Osteoblast (primary cell): ENCODE results near the gene TMEM212. TPM values are rescaled to one million over a fixed set of nuclear protein-coding genes. Genes with fewer than 3 reads are reported as not detected.

ENCODE experiments used
- DNase-seq: peaks from one replicate; pipeline ENCODE4 v3.0.0; 2011; ENCODE audit warnings: low spot score, mixed read lengths; ENCODE audit not compliant: insufficient read length; ENCODE audit errors: missing footprints
- H2AFZ ChIP-seq: 2 replicates; pipeline ENCODE4 v1.6.0; 2011; ENCODE audit warnings: mild to moderate bottlenecking, low read length
- H3K27ac ChIP-seq: 2 replicates; pipeline ENCODE4 v1.5.1; 2011; ENCODE audit warnings: mild to moderate bottlenecking, low read depth, low read length, moderate library complexity
- H3K27me3 ChIP-seq: 2 replicates; pipeline ENCODE4 v1.6.0; 2012; ENCODE audit warnings: mild to moderate bottlenecking, control low read depth, inconsistent platforms, low read length, moderate library complexity; ENCODE audit not compliant: insufficient read depth
- H3K36me3 ChIP-seq: 2 replicates; pipeline ENCODE4 v1.5.1; 2011; ENCODE audit warnings: mild to moderate bottlenecking, low read length, control low read depth, moderate library complexity; ENCODE audit not compliant: insufficient read depth
- H3K4me1 ChIP-seq: 2 replicates; pipeline ENCODE4 v1.5.1; 2011; ENCODE audit warnings: mild to moderate bottlenecking, low read length, control low read depth, moderate library complexity; ENCODE audit not compliant: insufficient read depth
- H3K4me2 ChIP-seq: 2 replicates; pipeline ENCODE4 v1.6.0; 2011; ENCODE audit warnings: mild to moderate bottlenecking, low read length; ENCODE audit not compliant: insufficient read depth
- H3K4me3 ChIP-seq: fragments of 200-600 bp; sonication (generic); 3 replicates; pipeline ENCODE4 v1.5.1; 2012; ENCODE audit warnings: mild to moderate bottlenecking, low read length, inconsistent platforms; ENCODE audit not compliant: insufficient read depth
- H3K79me2 ChIP-seq: 2 replicates; pipeline ENCODE4 v1.6.0; 2012; ENCODE audit warnings: mild to moderate bottlenecking, low read length, control low read depth, inconsistent platforms; ENCODE audit not compliant: insufficient read depth
- H3K9me3 ChIP-seq: 2 replicates; pipeline ENCODE4 v1.5.1; 2011; ENCODE audit warnings: low read depth, low read length, control low read depth
- H4K20me1 ChIP-seq: 2 replicates; pipeline ENCODE4 v1.6.0; 2012; ENCODE audit warnings: mild to moderate bottlenecking, low read length, control low read depth; ENCODE audit not compliant: insufficient read depth
- CTCF ChIP-seq: IDR thresholded peaks from 2 replicates; pipeline ENCODE4 v1.5.1; 2011; ENCODE audit warnings: mild to moderate bottlenecking, low read depth, low read length, moderate library complexity; ENCODE audit errors: extremely low read depth
- total RNA-seq: library from RNA; depleted of rRNA; stranded (reverse); fragments of >200 nt; gene quantifications from 2 replicates; pipeline ENCODE4 v1.2.3, GENCODE V29; 2012

TMEM212 gene
- total RNA-seq, 1 donor: not detected

- H3K36me3 ChIP-seq: no peaks in the 10 kb centered on the region
- H2AFZ ChIP-seq: no peak overlapping the region
- no peak overlapping the region for H3K4me3 ChIP-seq
- H3K4me1 ChIP-seq: peaks cover 50% of the 10 kb centered on the region
- DNase-seq: no peak
- H4K20me1 ChIP-seq: no peaks in the 10 kb centered on the region
- peak overlapping the region; percentile 74 for H3K27ac ChIP-seq
- H3K27me3 ChIP-seq: no peaks in the 10 kb centered on the region
- no peaks in the 10 kb centered on the region for H3K9me3 ChIP-seq
- peak overlapping the region; percentile 23 for H3K4me2 ChIP-seq
- no peak for TF ChIP-seq CTCF
- no peaks in the 10 kb centered on the region for H3K79me2 ChIP-seq
Observed at GRCh38 chr3:171831936-171832335, 11.2 kb upstream of the TMEM212 start.

GRCh38 chr3:171832989-171833388 lies 10.2 kb upstream of the TMEM212 start:
- H3K4me1 ChIP-seq: peaks cover 58% of the 10 kb centered on the region
- no peaks in the 10 kb centered on the region for H3K79me2 ChIP-seq
- no peaks in the 10 kb centered on the region for H3K27me3 ChIP-seq
- H4K20me1 ChIP-seq: no peaks in the 10 kb centered on the region
- H2AFZ ChIP-seq: peak overlapping the region; percentile 11
- no peak for DNase-seq
- H3K27ac ChIP-seq: peak overlapping the region; percentile 74
- no peaks in the 10 kb centered on the region for H3K9me3 ChIP-seq
- no peak overlapping the region for H3K4me3 ChIP-seq
- H3K4me2 ChIP-seq: peak overlapping the region; percentile 41
- TF ChIP-seq CTCF: no peak
- no peaks in the 10 kb centered on the region for H3K36me3 ChIP-seq

GRCh38 chr3:171833789-171834460 lies 9.2 kb upstream of the TMEM212 start:
- no peaks in the 10 kb centered on the region for H3K9me3 ChIP-seq
- peaks cover 65% of the 10 kb centered on the region for H3K4me1 ChIP-seq
- H3K4me3 ChIP-seq: no peak overlapping the region
- no peaks in the 10 kb centered on the region for H3K27me3 ChIP-seq
- peak; percentile 60 for TF ChIP-seq CTCF
- DNase-seq: peak; percentile 3
- no peaks in the 10 kb centered on the region for H3K36me3 ChIP-seq
- H3K4me2 ChIP-seq: peak overlapping the region; percentile 41
- H4K20me1 ChIP-seq: no peaks in the 10 kb centered on the region
- H3K79me2 ChIP-seq: no peaks in the 10 kb centered on the region
- no peak overlapping the region for H2AFZ ChIP-seq
- H3K27ac ChIP-seq: peak overlapping the region; percentile 74

GRCh38 chr3:171834461-171834801 lies 8.7 kb upstream of the TMEM212 start:
- no peak for DNase-seq
- Histone ChIP-seq H3K27ac (peak overlapping the region; percentile 74), H3K4me2 (peak overlapping the region; percentile 41), H3K4me1 (peaks cover 62% of the 10 kb centered on the region), H3K4me3 (no peak overlapping the region), H3K27me3 (no peaks in the 10 kb centered on the region), H3K79me2 (no peaks in the 10 kb centered on the region), H4K20me1 (no peaks in the 10 kb centered on the region), H3K9me3 (no peaks in the 10 kb centered on the region), H3K36me3 (no peaks in the 10 kb centered on the region), H2AFZ (peak overlapping the region; percentile 1)
- peak; percentile 2 for TF ChIP-seq CTCF
